ENCODE results near the gene TMPRSS3.

The TMPRSS3 gene

DNA sequence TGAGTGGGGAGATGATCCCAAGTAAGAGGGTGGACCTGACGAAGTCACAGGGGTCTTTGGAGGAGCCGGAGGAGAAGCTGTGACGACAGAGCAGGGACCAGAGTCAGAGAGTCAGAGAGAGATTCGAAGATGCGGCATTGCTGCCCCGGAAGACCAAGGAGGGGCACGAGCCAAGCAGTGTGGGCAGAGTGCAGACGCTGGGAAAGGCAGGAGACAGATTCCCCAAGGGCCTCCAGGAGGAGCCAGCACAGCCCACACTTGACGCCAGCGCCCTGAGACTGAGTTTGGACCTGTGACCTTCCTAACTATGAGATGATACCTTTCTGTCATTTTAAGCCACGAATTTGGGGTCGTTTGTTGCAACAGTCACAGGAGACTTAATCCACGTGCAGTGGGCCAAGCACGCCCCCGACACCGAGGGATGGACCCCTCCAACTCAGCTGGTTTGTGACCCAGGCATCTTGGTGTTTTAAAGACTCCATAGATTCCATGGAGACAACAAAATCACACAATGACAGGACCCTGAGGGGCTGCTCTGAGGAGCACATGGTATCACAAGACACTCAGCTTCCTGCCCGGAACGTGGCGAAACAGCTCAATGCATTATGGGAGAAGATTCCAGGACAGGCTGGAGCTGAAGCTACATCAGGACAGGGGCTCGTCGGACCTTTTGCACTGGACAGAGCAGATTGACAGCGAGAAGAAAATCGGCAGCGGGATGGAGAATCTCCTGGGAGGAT lies 18.5 kb downstream of the TMPRSS3 start:
- Histone ChIP-seq H3K4me1 (peaks cover 51% of the 10 kb centered on the region), H3K9me3 (peaks cover 13% of the 10 kb centered on the region), H3K4me3 (no peak overlapping the region), H3K36me3 (peaks cover 7% of the 10 kb centered on the region; the same call in 1 of the 2 replicates), H3K27ac (no peak overlapping the region), H3K27me3 (no peaks in the 10 kb centered on the region), H3K9ac (no peak overlapping the region), H3K4me2 (no peak overlapping the region), H4K20me1 (no peaks in the 10 kb centered on the region)
- no peak for TF ChIP-seq Cebpa-rat (IDR thresholded peaks at IDR 0.05)

- H3K27me3 ChIP-seq, result no peaks in the 10 kb centered on the region
- H3K27ac ChIP-seq, result no peak overlapping the region
- TF ChIP-seq Cebpa-rat (IDR thresholded peaks at IDR 0.05), result no peak; the same call in 1 of the 2 replicates
- H3K9me3 ChIP-seq, result peaks cover 4% of the 10 kb centered on the region
- no peak overlapping the region for H3K4me2 ChIP-seq
- H3K4me3 ChIP-seq, result no peak overlapping the region
- peaks cover 60% of the 10 kb centered on the region for H3K4me1 ChIP-seq
- H3K9ac ChIP-seq, result no peak overlapping the region
- H4K20me1 ChIP-seq, result no peaks in the 10 kb centered on the region
- no peaks in the 10 kb centered on the region; the same call in 1 of the 2 replicates for H3K36me3 ChIP-seq
Observed at GRCh38 chr21:42376338-42376982, 19.4 kb downstream of the TMPRSS3 start.

GRCh38 chr21:42375966-42376337 lies 19.9 kb downstream of the TMPRSS3 start:
- H3K9me3 ChIP-seq, result no peaks in the 10 kb centered on the region
- no peaks in the 10 kb centered on the region for H4K20me1 ChIP-seq
- no peak overlapping the region for H3K9ac ChIP-seq
- no peak overlapping the region for H3K4me2 ChIP-seq
- H3K4me1 ChIP-seq, result peaks cover 65% of the 10 kb centered on the region
- no peak overlapping the region for H3K27ac ChIP-seq
- no peak for TF ChIP-seq Cebpa-rat (IDR thresholded peaks at IDR 0.05)
- H3K36me3 ChIP-seq, result no peaks in the 10 kb centered on the region
- H3K4me3 ChIP-seq, result no peak overlapping the region
- H3K27me3 ChIP-seq, result no peaks in the 10 kb centered on the region

GRCh38 chr21:42375506-42375905 lies 20.3 kb downstream of the TMPRSS3 start:
- peaks cover 68% of the 10 kb centered on the region for H3K4me1 ChIP-seq
- H3K9ac ChIP-seq, result no peak overlapping the region
- H3K27ac ChIP-seq, result no peak overlapping the region
- H3K9me3 ChIP-seq, result no peaks in the 10 kb centered on the region
- no peak overlapping the region for H3K4me2 ChIP-seq
- no peak for TF ChIP-seq Cebpa-rat (IDR thresholded peaks at IDR 0.05)
- no peaks in the 10 kb centered on the region for H4K20me1 ChIP-seq
- no peak overlapping the region for H3K4me3 ChIP-seq
- H3K27me3 ChIP-seq, result no peaks in the 10 kb centered on the region
- H3K36me3 ChIP-seq, result no peaks in the 10 kb centered on the region

GRCh38 chr21:42374864-42375499 lies 20.9 kb downstream of the TMPRSS3 start:
- peaks cover 68% of the 10 kb centered on the region for H3K4me1 ChIP-seq
- no peaks in the 10 kb centered on the region for H4K20me1 ChIP-seq
- no peak for TF ChIP-seq Cebpa-rat (IDR thresholded peaks at IDR 0.05)
- no peaks in the 10 kb centered on the region for H3K27me3 ChIP-seq
- no peak overlapping the region for H3K27ac ChIP-seq
- no peak overlapping the region for H3K4me3 ChIP-seq
- no peak overlapping the region for H3K4me2 ChIP-seq
- no peaks in the 10 kb centered on the region for H3K36me3 ChIP-seq
- H3K9me3 ChIP-seq, result no peaks in the 10 kb centered on the region
- no peak overlapping the region for H3K9ac ChIP-seq

- H3K4me3 ChIP-seq, result no peak overlapping the region
- peak overlapping the region; percentile 88 for H3K4me2 ChIP-seq
- H3K9ac ChIP-seq, result no peak overlapping the region
- no peaks in the 10 kb centered on the region for H3K36me3 ChIP-seq
- TF ChIP-seq Cebpa-rat (IDR thresholded peaks at IDR 0.05), result no peak
- no peaks in the 10 kb centered on the region for H3K27me3 ChIP-seq
- H3K9me3 ChIP-seq, result no peaks in the 10 kb centered on the region
- no peaks in the 10 kb centered on the region for H4K20me1 ChIP-seq
- H3K4me1 ChIP-seq, result peaks cover 68% of the 10 kb centered on the region
- H3K27ac ChIP-seq, result no peak overlapping the region
Observed at GRCh38 chr21:42374457-42374856, 21.4 kb downstream of the TMPRSS3 start.

DNA sequence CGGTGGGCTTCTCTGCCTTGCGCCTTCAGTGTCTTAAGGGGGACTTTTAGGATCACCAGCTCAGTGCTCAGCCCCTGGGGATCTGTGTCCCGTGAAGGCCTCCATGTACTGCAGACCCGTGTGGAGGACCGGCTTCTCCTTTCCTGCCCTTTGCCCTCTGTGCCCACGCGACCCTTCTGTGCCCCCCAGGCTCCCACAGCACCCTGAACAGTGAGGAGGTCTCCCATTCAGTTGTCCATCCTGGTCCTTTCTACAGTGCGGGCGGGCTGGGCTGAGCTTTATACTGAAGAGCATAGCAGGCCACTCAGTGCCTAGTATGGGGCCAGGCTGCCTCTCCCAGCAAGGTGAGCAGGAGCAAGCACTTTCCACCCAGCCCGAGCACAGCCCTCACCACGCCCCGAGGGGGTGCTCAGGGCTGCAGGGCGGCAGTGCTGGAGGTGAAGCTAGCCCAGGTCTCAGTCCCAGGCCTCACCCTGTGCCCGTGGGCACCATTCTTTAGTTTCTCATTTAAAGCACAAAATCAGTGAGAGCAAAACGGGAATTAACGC lies 21.9 kb downstream of the TMPRSS3 start:
- no peaks in the 10 kb centered on the region for H4K20me1 ChIP-seq
- no peak overlapping the region for H3K9ac ChIP-seq
- TF ChIP-seq Cebpa-rat (IDR thresholded peaks at IDR 0.05), result no peak
- H3K4me1 ChIP-seq, result peaks cover 66% of the 10 kb centered on the region
- 0 out of 2 replicates have a peak overlapping the region, but pooled peaks have one; percentile 14 for H3K27ac ChIP-seq
- H3K4me3 ChIP-seq, result no peak overlapping the region
- H3K27me3 ChIP-seq, result no peaks in the 10 kb centered on the region
- no peaks in the 10 kb centered on the region for H3K9me3 ChIP-seq
- no peaks in the 10 kb centered on the region for H3K36me3 ChIP-seq
- peak overlapping the region; percentile 88 for H3K4me2 ChIP-seq

- Histone ChIP-seq H3K27me3 (no peaks in the 10 kb centered on the region), H3K9ac (peak overlapping the region; percentile 32; the same call in 1 of the 2 replicates), H3K4me3 (peak overlapping the region; percentile 6; the same call in 1 of the 2 replicates)
Observed at GRCh38 chr21:42373196-42373907, 22.5 kb downstream of the TMPRSS3 start.

DNA sequence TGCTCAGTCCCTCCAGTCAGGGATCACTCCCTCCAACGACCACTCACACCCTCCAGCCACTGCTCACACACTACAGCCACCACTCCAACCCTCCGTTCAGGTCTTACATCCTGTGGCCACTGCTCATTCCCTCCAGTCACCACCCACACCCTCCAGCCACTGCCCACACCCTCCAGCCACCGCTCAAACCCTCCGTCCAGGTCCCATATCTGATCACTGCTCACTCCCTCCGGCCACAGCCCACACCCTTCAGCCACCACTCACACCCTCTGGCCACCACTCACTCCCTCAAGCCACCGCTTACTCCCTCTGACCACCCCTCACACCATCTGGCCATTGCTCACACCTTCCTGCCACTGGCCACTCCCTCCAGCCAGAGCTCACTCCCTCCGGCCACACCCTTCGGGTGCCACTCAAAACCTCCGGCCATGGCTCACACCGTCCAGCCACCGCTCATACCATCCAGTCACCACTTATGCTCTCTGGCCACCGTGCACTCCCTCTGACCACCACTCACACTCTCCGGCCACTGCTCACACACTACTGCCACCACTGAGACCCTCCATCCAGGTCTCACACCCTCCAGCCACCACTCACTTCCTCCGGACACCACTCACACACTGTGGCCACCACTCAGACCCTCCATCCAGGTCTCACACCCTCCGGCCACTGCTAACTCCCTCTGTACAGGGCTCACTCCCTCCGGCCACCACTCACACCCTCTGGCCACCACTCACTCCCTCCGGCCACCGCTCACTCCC lies 24.8 kb downstream of the TMPRSS3 start:
- peaks cover 71% of the 10 kb centered on the region for H3K4me1 ChIP-seq
- no peak for TF ChIP-seq Cebpa-rat (IDR thresholded peaks at IDR 0.05)
- H3K36me3 ChIP-seq, result no peaks in the 10 kb centered on the region
- H3K4me3 ChIP-seq, result no peak overlapping the region
- no peaks in the 10 kb centered on the region for H3K27me3 ChIP-seq
- peak overlapping the region; percentile 88 for H3K4me2 ChIP-seq
- H3K27ac ChIP-seq, result peak overlapping the region; percentile 53; the same call in 1 of the 2 replicates
- H3K9ac ChIP-seq, result no peak overlapping the region
- no peaks in the 10 kb centered on the region for H3K9me3 ChIP-seq
- no peaks in the 10 kb centered on the region for H4K20me1 ChIP-seq

More at GRCh38 chr21:42373196-42373907, 22.5 kb downstream of the TMPRSS3 start:
- TF ChIP-seq Cebpa-rat (IDR thresholded peaks at IDR 0.05), result no peak
- Histone ChIP-seq H3K36me3 (no peaks in the 10 kb centered on the region), H4K20me1 (no peaks in the 10 kb centered on the region), H3K4me1 (peaks cover 60% of the 10 kb centered on the region), H3K27ac (0 out of 2 replicates have a peak overlapping the region, but pooled peaks have one; percentile 14), H3K9me3 (no peaks in the 10 kb centered on the region), H3K4me2 (peak overlapping the region; percentile 88)
